Osteoblast (primary cell): ENCODE results near the gene RPRD1B. TPM values are rescaled to one million over a fixed set of nuclear protein-coding genes. Genes with fewer than 3 reads are reported as not detected.

ENCODE experiments used
- DNase-seq: peaks from one replicate; pipeline ENCODE4 v3.0.0; 2011; ENCODE audit warnings: low spot score, mixed read lengths; ENCODE audit not compliant: insufficient read length; ENCODE audit errors: missing footprints
- H2AFZ ChIP-seq: 2 replicates; pipeline ENCODE4 v1.6.0; 2011; ENCODE audit warnings: mild to moderate bottlenecking, low read length
- H3K27ac ChIP-seq: 2 replicates; pipeline ENCODE4 v1.5.1; 2011; ENCODE audit warnings: mild to moderate bottlenecking, low read depth, low read length, moderate library complexity
- H3K27me3 ChIP-seq: 2 replicates; pipeline ENCODE4 v1.6.0; 2012; ENCODE audit warnings: mild to moderate bottlenecking, control low read depth, inconsistent platforms, low read length, moderate library complexity; ENCODE audit not compliant: insufficient read depth
- H3K36me3 ChIP-seq: 2 replicates; pipeline ENCODE4 v1.5.1; 2011; ENCODE audit warnings: mild to moderate bottlenecking, low read length, control low read depth, moderate library complexity; ENCODE audit not compliant: insufficient read depth
- H3K4me1 ChIP-seq: 2 replicates; pipeline ENCODE4 v1.5.1; 2011; ENCODE audit warnings: mild to moderate bottlenecking, low read length, control low read depth, moderate library complexity; ENCODE audit not compliant: insufficient read depth
- H3K4me2 ChIP-seq: 2 replicates; pipeline ENCODE4 v1.6.0; 2011; ENCODE audit warnings: mild to moderate bottlenecking, low read length; ENCODE audit not compliant: insufficient read depth
- H3K4me3 ChIP-seq: fragments of 200-600 bp; sonication (generic); 3 replicates; pipeline ENCODE4 v1.5.1; 2012; ENCODE audit warnings: mild to moderate bottlenecking, low read length, inconsistent platforms; ENCODE audit not compliant: insufficient read depth
- H3K79me2 ChIP-seq: 2 replicates; pipeline ENCODE4 v1.6.0; 2012; ENCODE audit warnings: mild to moderate bottlenecking, low read length, control low read depth, inconsistent platforms; ENCODE audit not compliant: insufficient read depth
- H3K9me3 ChIP-seq: 2 replicates; pipeline ENCODE4 v1.5.1; 2011; ENCODE audit warnings: low read depth, low read length, control low read depth
- H4K20me1 ChIP-seq: 2 replicates; pipeline ENCODE4 v1.6.0; 2012; ENCODE audit warnings: mild to moderate bottlenecking, low read length, control low read depth; ENCODE audit not compliant: insufficient read depth
- total RNA-seq: library from RNA; depleted of rRNA; stranded (reverse); fragments of >200 nt; gene quantifications from 2 replicates; pipeline ENCODE4 v1.2.3, GENCODE V29; 2012
- TF ChIP-seq, protein P1 (sequence below): IDR thresholded peaks from 2 replicates; pipeline ENCODE4 v1.5.1; 2011; ENCODE audit warnings: mild to moderate bottlenecking, low read depth, low read length, moderate library complexity; ENCODE audit errors: extremely low read depth

Gene RPRD1B
- total RNA-seq, 1 donor: 29.3 TPM

DNA sequence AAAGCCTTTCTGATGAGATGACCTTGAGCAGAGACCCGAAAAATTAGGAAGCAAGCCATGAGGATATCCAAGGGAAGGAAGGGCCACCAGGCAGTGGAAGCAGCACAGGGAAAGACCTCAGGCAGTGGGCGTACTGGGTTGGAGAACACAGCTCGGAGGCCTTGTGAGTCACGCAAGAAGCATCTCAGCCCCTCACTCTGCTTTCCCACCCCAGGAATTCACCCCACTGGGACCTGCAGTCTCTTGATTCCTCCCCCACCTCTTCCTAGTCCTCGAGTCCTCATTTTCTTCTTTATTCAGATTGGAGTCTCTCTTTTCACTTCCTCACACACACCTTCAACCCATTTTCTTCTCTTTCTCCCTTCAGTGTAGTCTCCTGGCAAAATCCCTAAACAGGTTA, 27.0 kb downstream of the RPRD1B start:
- H4K20me1 ChIP-seq: peaks cover 5% of the 10 kb centered on the region
- DNase-seq: peak; percentile 72
- H3K4me1 ChIP-seq: peaks cover 22% of the 10 kb centered on the region
- H3K27ac ChIP-seq: peak overlapping the region; percentile 1
- no peak overlapping the region for H3K4me3 ChIP-seq
- peaks cover 83% of the 10 kb centered on the region for H3K36me3 ChIP-seq
- peaks cover 16% of the 10 kb centered on the region for H3K79me2 ChIP-seq
- no peaks in the 10 kb centered on the region for H3K27me3 ChIP-seq
- no peaks in the 10 kb centered on the region for H3K9me3 ChIP-seq
- TF ChIP-seq, protein P1, sequence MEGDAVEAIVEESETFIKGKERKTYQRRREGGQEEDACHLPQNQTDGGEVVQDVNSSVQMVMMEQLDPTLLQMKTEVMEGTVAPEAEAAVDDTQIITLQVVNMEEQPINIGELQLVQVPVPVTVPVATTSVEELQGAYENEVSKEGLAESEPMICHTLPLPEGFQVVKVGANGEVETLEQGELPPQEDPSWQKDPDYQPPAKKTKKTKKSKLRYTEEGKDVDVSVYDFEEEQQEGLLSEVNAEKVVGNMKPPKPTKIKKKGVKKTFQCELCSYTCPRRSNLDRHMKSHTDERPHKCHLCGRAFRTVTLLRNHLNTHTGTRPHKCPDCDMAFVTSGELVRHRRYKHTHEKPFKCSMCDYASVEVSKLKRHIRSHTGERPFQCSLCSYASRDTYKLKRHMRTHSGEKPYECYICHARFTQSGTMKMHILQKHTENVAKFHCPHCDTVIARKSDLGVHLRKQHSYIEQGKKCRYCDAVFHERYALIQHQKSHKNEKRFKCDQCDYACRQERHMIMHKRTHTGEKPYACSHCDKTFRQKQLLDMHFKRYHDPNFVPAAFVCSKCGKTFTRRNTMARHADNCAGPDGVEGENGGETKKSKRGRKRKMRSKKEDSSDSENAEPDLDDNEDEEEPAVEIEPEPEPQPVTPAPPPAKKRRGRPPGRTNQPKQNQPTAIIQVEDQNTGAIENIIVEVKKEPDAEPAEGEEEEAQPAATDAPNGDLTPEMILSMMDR: no peak
- no peak overlapping the region for H3K4me2 ChIP-seq
- no peak overlapping the region for H2AFZ ChIP-seq

DNA sequence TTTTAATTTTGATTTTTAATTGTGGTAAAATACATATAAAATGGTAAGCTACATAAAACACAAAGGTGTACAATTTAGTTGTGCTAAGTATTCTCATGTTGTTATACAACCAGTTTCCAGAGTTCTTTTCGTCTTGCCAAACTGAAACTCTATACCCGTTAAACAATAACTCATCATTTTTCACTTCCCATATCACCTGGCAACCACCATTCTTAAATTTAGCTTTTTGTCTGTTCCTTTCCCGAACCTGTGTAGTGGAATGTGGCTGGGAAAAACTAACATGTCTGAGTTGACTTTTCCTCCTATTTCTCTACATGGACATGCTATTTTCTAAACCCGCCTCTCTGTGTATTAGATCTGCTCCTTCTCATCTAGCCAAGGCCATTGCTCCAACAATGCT, 27.6 kb downstream of the RPRD1B start:
- H3K79me2 ChIP-seq: peaks cover 10% of the 10 kb centered on the region
- H3K4me3 ChIP-seq: no peak overlapping the region
- H3K9me3 ChIP-seq: no peaks in the 10 kb centered on the region
- H3K4me1 ChIP-seq: peaks cover 19% of the 10 kb centered on the region
- peaks cover 2% of the 10 kb centered on the region for H4K20me1 ChIP-seq
- H3K27me3 ChIP-seq: no peaks in the 10 kb centered on the region
- peaks cover 89% of the 10 kb centered on the region for H3K36me3 ChIP-seq
- H3K4me2 ChIP-seq: no peak overlapping the region
- H2AFZ ChIP-seq: no peak overlapping the region
- no peak overlapping the region for H3K27ac ChIP-seq
- DNase-seq: no peak
- TF ChIP-seq, protein P1: no peak

DNA sequence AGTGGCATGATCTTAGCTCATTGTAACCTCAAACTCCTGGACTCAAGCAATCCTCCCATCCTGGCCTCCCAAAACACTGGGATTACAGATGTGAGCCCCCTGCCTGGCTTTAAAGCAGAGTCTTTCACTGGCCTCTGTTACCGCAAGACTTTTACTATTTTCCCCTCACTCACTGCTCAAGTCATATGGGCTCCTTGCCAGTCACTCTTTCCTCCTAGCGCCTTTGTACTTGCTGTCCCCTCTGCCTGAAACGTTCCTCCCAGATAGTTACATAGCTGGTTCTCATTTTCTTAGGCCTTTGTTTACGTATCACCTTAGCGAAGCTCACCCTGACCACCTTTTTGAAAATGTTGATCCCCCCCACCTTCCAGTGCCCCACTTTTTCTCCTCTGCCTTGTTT, 29.3 kb downstream of the RPRD1B start:
- TF ChIP-seq, protein P1: no peak

DNA sequence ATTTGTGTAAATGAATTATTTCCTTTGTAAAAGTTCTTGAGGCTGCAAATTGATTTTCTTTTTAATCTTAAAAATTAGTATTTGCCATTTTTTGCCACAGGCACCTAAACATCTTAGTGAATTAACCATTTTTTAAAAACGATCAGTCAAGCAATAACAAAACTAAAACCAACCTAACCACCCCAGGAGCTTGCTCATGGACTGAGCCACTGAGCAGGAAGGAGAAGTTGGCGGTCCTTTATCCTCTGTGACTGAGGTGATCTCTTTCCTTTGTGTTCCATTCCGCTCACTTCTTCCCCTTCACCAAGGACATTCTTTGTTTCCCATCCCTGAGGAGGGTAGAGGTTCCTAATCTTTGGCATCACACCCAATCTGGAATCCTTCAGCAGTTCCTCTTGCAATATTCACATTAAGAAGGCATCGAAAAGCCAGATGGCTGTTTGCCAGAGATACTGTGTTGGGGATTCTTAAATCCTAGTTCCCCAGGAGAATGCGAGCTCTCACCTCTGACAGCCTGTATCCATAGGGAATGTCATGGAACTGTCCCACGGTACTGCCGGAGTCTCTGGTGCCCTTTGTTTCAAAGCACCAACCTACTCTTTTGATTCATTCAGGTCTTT, 30.5 kb downstream of the RPRD1B start:
- TF ChIP-seq, protein P1: no peak
- no peak overlapping the region for H3K27ac ChIP-seq
- H3K4me1 ChIP-seq: peaks cover 11% of the 10 kb centered on the region
- H3K27me3 ChIP-seq: no peaks in the 10 kb centered on the region
- DNase-seq: no peak
- H2AFZ ChIP-seq: no peak overlapping the region
- H3K4me3 ChIP-seq: no peak overlapping the region
- peaks cover 87% of the 10 kb centered on the region for H3K36me3 ChIP-seq
- H4K20me1 ChIP-seq: no peaks in the 10 kb centered on the region
- peaks cover 2% of the 10 kb centered on the region for H3K79me2 ChIP-seq
- H3K9me3 ChIP-seq: no peaks in the 10 kb centered on the region
- H3K4me2 ChIP-seq: no peak overlapping the region

More for the DNA sequence above, 29.3 kb downstream of the RPRD1B start:
- no peak overlapping the region for H3K4me2 ChIP-seq
- no peak overlapping the region for H2AFZ ChIP-seq
- no peak overlapping the region for H3K4me3 ChIP-seq
- no peak overlapping the region for H3K27ac ChIP-seq
- no peaks in the 10 kb centered on the region for H3K9me3 ChIP-seq
- DNase-seq: no peak
- peaks cover 11% of the 10 kb centered on the region for H3K4me1 ChIP-seq
- H3K79me2 ChIP-seq: peaks cover 2% of the 10 kb centered on the region
- H3K27me3 ChIP-seq: no peaks in the 10 kb centered on the region
- H3K36me3 ChIP-seq: peaks cover 90% of the 10 kb centered on the region
- no peaks in the 10 kb centered on the region for H4K20me1 ChIP-seq
